Mesenteric fat pad (tissue), 1 donor: ENCODE measurements around the gene ARHGAP40. TPM values are rescaled to one million over a fixed set of nuclear protein-coding genes. Genes with fewer than 3 reads are reported as not detected.
"Not testable (repeated sequence)": the region's sequence is repeated elsewhere in the genome, so short reads cannot be mapped to it uniquely, and the experiment has no call there.

Experiments
- DNase-seq: peaks from one replicate; pipeline ENCODE4 v3.0.0-alpha.2; 2020; ENCODE audit warnings: low spot score
- total RNA-seq: library from RNA; stranded (reverse); fragmentation: NEBNext Ultra II Directional; extraction: Animal tissue kit (Norgen Biotek cat#: 25700); gene quantifications from one replicate; pipeline ENCODE4 v1.2.1, GENCODE V29; 2021
- donor health status: DM: yes; HTN: yes; CAD: no.

The ARHGAP40 gene
- total RNA-seq, 1 donor from 2014 or later: not detected

GRCh38 chr20:38586181-38586525 lies 15.5 kb upstream of the ARHGAP40 start:
- DNase-seq: no peak

- DNase-seq: no peak
Observed at GRCh38 chr20:38588303-38588702, 13.3 kb upstream of the ARHGAP40 start.

GRCh38 chr20:38589351-38589750 lies 12.3 kb upstream of the ARHGAP40 start:
- no peak for DNase-seq

- no peak for DNase-seq
Observed at GRCh38 chr20:38589967-38590675, 11.5 kb upstream of the ARHGAP40 start.

GRCh38 chr20:38590676-38591473 lies 10.7 kb upstream of the ARHGAP40 start:
- no peak for DNase-seq

GRCh38 chr20:38591474-38592410 lies 9.9 kb upstream of the ARHGAP40 start:
- DNase-seq: no peak

GRCh38 chr20:38592411-38592790 lies 9.2 kb upstream of the ARHGAP40 start:
- DNase-seq: not testable (repeated sequence)

GRCh38 chr20:38594281-38594680 lies 7.3 kb upstream of the ARHGAP40 start:
- peak; percentile 62 for DNase-seq

GRCh38 chr20:38595886-38596285 lies 5.7 kb upstream of the ARHGAP40 start:
- peak; percentile 80 for DNase-seq

- DNase-seq: no peak
Observed at GRCh38 chr20:38599410-38599882, 2.2 kb upstream of the ARHGAP40 start.

- no peak for DNase-seq
Observed at GRCh38 chr20:38600057-38600456, 1.6 kb upstream of the ARHGAP40 start.

- no peak for DNase-seq
Observed at GRCh38 chr20:38602185-38602581, 574 bp downstream of the ARHGAP40 start.

GRCh38 chr20:38603286-38603685 lies 1.7 kb downstream of the ARHGAP40 start:
- DNase-seq: no peak

- no peak for DNase-seq
Observed at GRCh38 chr20:38604873-38605303, 3.3 kb downstream of the ARHGAP40 start.

GRCh38 chr20:38607351-38607750 lies 5.7 kb downstream of the ARHGAP40 start:
- no peak for DNase-seq

- no peak for DNase-seq
Observed at GRCh38 chr20:38608188-38608587, 6.6 kb downstream of the ARHGAP40 start.

GRCh38 chr20:38609815-38610214 lies 8.2 kb downstream of the ARHGAP40 start:
- DNase-seq: no peak

GRCh38 chr20:38610521-38610920 lies 8.9 kb downstream of the ARHGAP40 start:
- no peak for DNase-seq

- no peak for DNase-seq
Observed at GRCh38 chr20:38612751-38613515, 11.3 kb downstream of the ARHGAP40 start.

- no peak for DNase-seq
Observed at GRCh38 chr20:38615283-38615682, 13.7 kb downstream of the ARHGAP40 start.

GRCh38 chr20:38616457-38616856 lies 14.8 kb downstream of the ARHGAP40 start:
- DNase-seq: no peak
